Lower leg skin (tissue), 3 donors: Measurements from ENCODE around the gene MAP4K2.

Experiments used
- POLR2A ChIP-seq, 2 donors: fragments of 450-650 bp; IDR thresholded peaks; one replicate each; pipeline ENCODE4 v1.6.1; 2016 to 2017; ENCODE audit warnings: antibody characterized with exemption in 2 of 2, mild to moderate bottlenecking in 1 of 2, moderate library complexity in 1 of 2
- TF ChIP-seq, protein P1 (sequence below), 3 donors: fragments of 450-650 bp; IDR thresholded peaks; one replicate each; pipeline ENCODE4 v1.5.1; 2016; ENCODE audit warnings: antibody characterized with exemption in 3 of 3, mild to moderate bottlenecking in 3 of 3, moderate library complexity in 2 of 3

DNA sequence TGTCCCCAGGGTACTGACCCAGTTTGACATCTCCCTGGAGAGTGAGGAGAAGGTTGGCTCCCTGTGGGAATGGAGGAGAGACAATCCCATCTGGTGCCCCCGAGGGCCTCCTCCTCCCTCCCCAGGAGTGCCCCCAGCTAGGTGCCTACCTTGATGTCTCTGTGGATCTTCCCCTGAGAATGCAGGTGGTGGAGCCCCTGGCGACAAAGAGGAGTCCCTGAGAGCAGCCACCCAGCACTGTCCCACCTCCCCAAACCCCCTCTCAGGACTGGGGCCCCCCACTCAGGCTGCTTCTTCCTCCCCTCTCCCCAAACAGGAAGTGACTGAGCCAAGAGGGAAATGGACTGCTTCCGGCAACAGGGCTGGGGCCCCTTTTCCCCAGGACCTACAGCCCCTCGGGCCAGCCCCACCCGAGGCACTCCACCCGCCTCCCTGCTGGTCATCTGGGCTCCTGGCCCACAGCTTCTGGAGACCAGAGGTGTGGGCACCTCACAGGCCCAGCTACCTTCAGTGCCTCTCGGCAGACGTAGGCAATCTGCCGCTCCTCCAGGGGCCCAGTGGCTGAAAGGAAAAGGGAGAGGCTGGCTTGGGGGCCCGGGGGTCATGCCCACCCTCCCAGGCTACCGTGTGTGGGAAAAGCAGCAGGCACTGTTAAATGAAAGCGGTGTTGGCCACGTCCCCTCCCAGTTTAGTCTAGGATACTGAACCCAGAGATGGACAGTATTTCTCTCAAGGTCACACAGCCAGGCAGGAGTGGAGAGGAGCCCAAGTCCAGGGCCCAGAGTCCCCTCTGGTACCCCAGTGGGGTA, 1.2 kb downstream of the MAP4K2 start:
- TF ChIP-seq POLR2A (IDR thresholded peaks at IDR 0.05) = no peak
- TF ChIP-seq, protein P1, sequence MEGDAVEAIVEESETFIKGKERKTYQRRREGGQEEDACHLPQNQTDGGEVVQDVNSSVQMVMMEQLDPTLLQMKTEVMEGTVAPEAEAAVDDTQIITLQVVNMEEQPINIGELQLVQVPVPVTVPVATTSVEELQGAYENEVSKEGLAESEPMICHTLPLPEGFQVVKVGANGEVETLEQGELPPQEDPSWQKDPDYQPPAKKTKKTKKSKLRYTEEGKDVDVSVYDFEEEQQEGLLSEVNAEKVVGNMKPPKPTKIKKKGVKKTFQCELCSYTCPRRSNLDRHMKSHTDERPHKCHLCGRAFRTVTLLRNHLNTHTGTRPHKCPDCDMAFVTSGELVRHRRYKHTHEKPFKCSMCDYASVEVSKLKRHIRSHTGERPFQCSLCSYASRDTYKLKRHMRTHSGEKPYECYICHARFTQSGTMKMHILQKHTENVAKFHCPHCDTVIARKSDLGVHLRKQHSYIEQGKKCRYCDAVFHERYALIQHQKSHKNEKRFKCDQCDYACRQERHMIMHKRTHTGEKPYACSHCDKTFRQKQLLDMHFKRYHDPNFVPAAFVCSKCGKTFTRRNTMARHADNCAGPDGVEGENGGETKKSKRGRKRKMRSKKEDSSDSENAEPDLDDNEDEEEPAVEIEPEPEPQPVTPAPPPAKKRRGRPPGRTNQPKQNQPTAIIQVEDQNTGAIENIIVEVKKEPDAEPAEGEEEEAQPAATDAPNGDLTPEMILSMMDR (IDR thresholded peaks at IDR 0.05) = no peak
